Right lobe of liver (tissue), 6 donors: Measurements from ENCODE around the gene IFITM10. TPM values are rescaled to one million over a fixed set of nuclear protein-coding genes. Genes with fewer than 3 reads are reported as not detected.

ENCODE experiments used
- ATAC-seq, 4 donors: fragments of 200-7000 bp; cut with Tn5 transposase; one replicate each; pipeline ENCODE4 v1.9.1; 2020; ENCODE audit warnings: mild to moderate bottlenecking in 4 of 4, moderate library complexity in 4 of 4
- DNase-seq, 3 donors: peaks; one replicate each; pipeline ENCODE4 v3.0.0-alpha.2; 2020
- H3K27ac ChIP-seq, 3 donors: fragments of 200-600 bp; one replicate each; pipeline ENCODE4 v1.8.0; 2022
- H3K27me3 ChIP-seq, 2 donors: fragments of 200-600 bp; one replicate each; pipeline ENCODE4 v1.8.0; 2022
- H3K36me3 ChIP-seq, 4 donors: fragments of 200-600 bp; sonication (generic) in 1 of 4; one replicate each; pipeline versions ENCODE4 v1.5.1 to v1.8.0; 2017 to 2022; ENCODE audit warnings: control low read depth in 1 of 4
- H3K4me1 ChIP-seq, 4 donors: fragments of 200-600 bp; sonication (generic) in 1 of 4; one replicate each; pipeline versions ENCODE4 v1.5.1 to v1.8.0; 2017 to 2022; ENCODE audit warnings: control low read depth in 1 of 4
- H3K4me3 ChIP-seq, 3 donors: fragments of 200-600 bp; one replicate each; pipeline ENCODE4 v1.8.0; 2022
- H3K9me3 ChIP-seq, 4 donors: fragments of 200-600 bp; sonication (generic) in 1 of 4; one replicate each; pipeline versions ENCODE4 v1.5.1 to v1.8.0; 2017 to 2022; ENCODE audit warnings: control low read depth in 1 of 4
- CTCF ChIP-seq, 4 donors: fragments of 200-600 bp in 3 of 4; fragments of 450-650 bp in 1 of 4; IDR thresholded peaks; one replicate each; pipeline versions ENCODE4 v1.5.1 to v1.8.0; 2016 to 2022; ENCODE audit warnings: antibody characterized with exemption in 4 of 4, mild to moderate bottlenecking in 2 of 4
- POLR2A ChIP-seq: fragments of 450-650 bp; IDR thresholded peaks from one replicate; pipeline ENCODE4 v1.6.1; 2017; ENCODE audit warnings: antibody characterized with exemption, mild to moderate bottlenecking
- WGBS: methylation state at CpG from one replicate; pipeline ENCODE4 v1.1.6; 2018; ENCODE audit warnings: low coverage, low lambda C conversion rate; ENCODE audit not compliant: insufficient coverage; ENCODE audit errors: missing lambda C conversion rate; 5-methylcytosine and 5-hydroxymethylcytosine counted together
- intact Hi-C, 2 donors: fragments of 100-400 bp; cut with DNase I; formaldehyde crosslinking; loops; one replicate each; pipeline versions ENCODE4 v1.11.2 to v1.14.1; 2022
- total RNA-seq, 6 experiments: library from RNA; depleted of rRNA in 2 of 6; stranded (reverse); fragments of >200 nt in 2 of 6; fragmentation: NEBNext Ultra II Directional in 3 of 6; extraction: Animal tissue kit (Norgen Biotek cat#: 25700) in 3 of 6; gene quantifications; one replicate each; pipeline versions ENCODE4 v1.1.0 to v1.2.4, GENCODE V29; 2016 to 2023
- donor health status: DM: no; HTN: yes; CAD: no.
- donor health status: DM: no; HTN: no; CAD: no.
- donor health status: DM: no; HTN: no; CAD: no.
- donor health status: DM: no; HTN: yes; CAD: no.
- donor health status: DM: no; HTN: yes; CAD: no.

Gene IFITM10
- total RNA-seq, 6 experiments from 2014 or later: 1.3 to 11.4 (median 6.7) TPM

GRCh38 chr11:1778141-1778911 lies 27.9 kb upstream of the IFITM10 start:
- TF ChIP-seq CTCF (IDR thresholded peaks at IDR 0.05): no peak
- TF ChIP-seq POLR2A: no peak
- Histone ChIP-seq H3K27ac (no peak overlapping the region), H3K9me3 (no peaks in the 10 kb centered on the region), H3K27me3 (no peaks in the 10 kb centered on the region), H3K36me3 (no peaks in the 10 kb centered on the region), H3K4me1 (no peaks in the 10 kb centered on the region), H3K4me3 (no peak overlapping the region)
- ATAC-seq: peak in 1 of 4 donors; percentile 10
- no peak for DNase-seq
- intact Hi-C loops: no loop called here
- WGBS: 40% methylated on average over 1 of the region's 14 CpGs

- H3K27ac ChIP-seq: no peak overlapping the region
- no peaks in the 10 kb centered on the region for H3K4me1 ChIP-seq
- no peaks in the 10 kb centered on the region for H3K36me3 ChIP-seq
- no peaks in the 10 kb centered on the region for H3K27me3 ChIP-seq
- peak; percentile 8 to 28 (median 13) for ATAC-seq
- no CpG with 5 or more reads among the region's 2 CpGs for WGBS
- peak in 1 of 3 donors; percentile 28 for DNase-seq
- TF ChIP-seq CTCF (IDR thresholded peaks at IDR 0.05): no peak
- no peak for TF ChIP-seq POLR2A
- intact Hi-C loops: no loop called here
- H3K9me3 ChIP-seq: no peaks in the 10 kb centered on the region
- H3K4me3 ChIP-seq: no peak overlapping the region
Observed at GRCh38 chr11:1777737-1778136, 27.3 kb upstream of the IFITM10 start.

- no peak for TF ChIP-seq CTCF (IDR thresholded peaks at IDR 0.05)
- no peak for TF ChIP-seq POLR2A
- Histone ChIP-seq H3K4me3 (no peak overlapping the region), H3K9me3 (no peaks in the 10 kb centered on the region), H3K27me3 (no peaks in the 10 kb centered on the region), H3K27ac (no peak overlapping the region), H3K4me1 (no peaks in the 10 kb centered on the region), H3K36me3 (no peaks in the 10 kb centered on the region)
- DNase-seq: no peak
- ATAC-seq: no peak
- intact Hi-C loops: no loop called here
- 73% methylated on average over 4 of the region's 5 CpGs for WGBS
Observed at GRCh38 chr11:1776944-1777715, 26.7 kb upstream of the IFITM10 start.

GRCh38 chr11:1776331-1776851 lies 26.0 kb upstream of the IFITM10 start:
- Histone ChIP-seq H3K27me3 (no peaks in the 10 kb centered on the region), H3K9me3 (no peaks in the 10 kb centered on the region), H3K4me1 (no peaks in the 10 kb centered on the region), H3K4me3 (no peak overlapping the region), H3K27ac (no peak overlapping the region), H3K36me3 (no peaks in the 10 kb centered on the region)
- ATAC-seq: no peak
- no peak for DNase-seq
- WGBS: 69% methylated on average over 3 of the region's 11 CpGs
- TF ChIP-seq CTCF (IDR thresholded peaks at IDR 0.05): no peak
- no peak for TF ChIP-seq POLR2A
- intact Hi-C loops: no loop called here
